ENCODE measurements around the gene BCLAF1.

The BCLAF1 gene

GRCh38 chr6:136303516-136303915 is 13.9 kb upstream of the BCLAF1 start:
- no peak for TF ChIP-seq ZBTB7A (IDR thresholded peaks at IDR 0.05; ENCODE audit: low read depth)

- no peak for TF ChIP-seq TEAD4 (IDR thresholded peaks at IDR 0.05)
- TF ChIP-seq MAX (IDR thresholded peaks at IDR 0.05) = no peak
- no peak for TF ChIP-seq CREB1 (IDR thresholded peaks at IDR 0.05; ENCODE audit: low read depth)
- TF ChIP-seq FOXM1 (IDR thresholded peaks at IDR 0.05; ENCODE audit: borderline replicate concordance, low read depth) = no peak
- no peak for TF ChIP-seq ZBTB7A (IDR thresholded peaks at IDR 0.05; ENCODE audit: low read depth)
- TF ChIP-seq TAF1 (IDR thresholded peaks at IDR 0.05; ENCODE audit: low read depth) = no peak
- TF ChIP-seq YY1 (IDR thresholded peaks at IDR 0.05; ENCODE audit: low read depth) = no peak
- TF ChIP-seq EGR1 (IDR thresholded peaks at IDR 0.05) = no peak
- TF ChIP-seq RAD21 (IDR thresholded peaks at IDR 0.05; ENCODE audit: low read depth) = no peak
- no peak for TF ChIP-seq NFIC (IDR thresholded peaks at IDR 0.05)
- TF ChIP-seq EP300 (IDR thresholded peaks at IDR 0.05; ENCODE audit: borderline replicate concordance) = no peak
- TF ChIP-seq TCF12 (IDR thresholded peaks at IDR 0.05; ENCODE audit: low read depth) = no peak
- TF ChIP-seq USF1 (IDR thresholded peaks at IDR 0.05) = no peak
Observed at GRCh38 chr6:136294621-136295020, 5.0 kb upstream of the BCLAF1 start.

GRCh38 chr6:136290410-136291010 is 864 bp upstream of the BCLAF1 start:
- TF ChIP-seq TAF1 (IDR thresholded peaks at IDR 0.05; ENCODE audit: low read depth) = no peak
- no peak for TF ChIP-seq CREB1 (IDR thresholded peaks at IDR 0.05; ENCODE audit: low read depth)
- no peak for TF ChIP-seq YY1 (IDR thresholded peaks at IDR 0.05; ENCODE audit: low read depth)
- TF ChIP-seq FOXM1 (IDR thresholded peaks at IDR 0.05; ENCODE audit: borderline replicate concordance, low read depth) = no peak
- no peak for TF ChIP-seq EP300 (IDR thresholded peaks at IDR 0.05; ENCODE audit: borderline replicate concordance)
- peak; percentile 29; the same call in 1 of the 2 replicates for TF ChIP-seq MAX (IDR thresholded peaks at IDR 0.05)
- TF ChIP-seq REST (IDR thresholded peaks at IDR 0.05; ENCODE audit: low read depth) = no peak
- no peak for TF ChIP-seq ZBTB7A (IDR thresholded peaks at IDR 0.05; ENCODE audit: low read depth)
- TF ChIP-seq EGR1 (IDR thresholded peaks at IDR 0.05) = no peak
- TF ChIP-seq NFIC (IDR thresholded peaks at IDR 0.05) = 0 out of 2 replicates have a peak, but pooled peaks have one; percentile 24
- no peak for TF ChIP-seq TCF12 (IDR thresholded peaks at IDR 0.05; ENCODE audit: low read depth)
- no peak for TF ChIP-seq RAD21 (IDR thresholded peaks at IDR 0.05; ENCODE audit: low read depth)

GRCh38 chr6:136289327-136289578 is 393 bp downstream of the BCLAF1 start:
- TF ChIP-seq CEBPB (IDR thresholded peaks at IDR 0.05) (peak; percentile 2; the same call in 1 of the 2 replicates), RAD21 (IDR thresholded peaks at IDR 0.05; ENCODE audit: low read depth) (no peak)

GRCh38 chr6:136288566-136289326 is 900 bp downstream of the BCLAF1 start:
- TF ChIP-seq YY1 (IDR thresholded peaks at IDR 0.05; ENCODE audit: low read depth) (peak; percentile 54; the same call in 1 of the 2 replicates), FOXM1 (IDR thresholded peaks at IDR 0.05; ENCODE audit: borderline replicate concordance, low read depth) (no peak)

- TF ChIP-seq RAD21 (IDR thresholded peaks at IDR 0.05; ENCODE audit: low read depth) (no peak), NFIC (IDR thresholded peaks at IDR 0.05) (no peak), USF1 (IDR thresholded peaks at IDR 0.05) (no peak), FOXM1 (IDR thresholded peaks at IDR 0.05; ENCODE audit: borderline replicate concordance, low read depth) (no peak), CREB1 (IDR thresholded peaks at IDR 0.05; ENCODE audit: low read depth) (no peak)
Observed at GRCh38 chr6:136284909-136285308, 4.7 kb downstream of the BCLAF1 start.

GRCh38 chr6:136282906-136283305 is 6.7 kb downstream of the BCLAF1 start:
- TF ChIP-seq ZBTB7A (IDR thresholded peaks at IDR 0.05; ENCODE audit: low read depth) = no peak
- TF ChIP-seq EGR1 (IDR thresholded peaks at IDR 0.05) = no peak
- TF ChIP-seq TAF1 (IDR thresholded peaks at IDR 0.05; ENCODE audit: low read depth) = no peak
- TF ChIP-seq TCF12 (IDR thresholded peaks at IDR 0.05; ENCODE audit: low read depth) = no peak
- TF ChIP-seq MAX (IDR thresholded peaks at IDR 0.05) = no peak
- no peak for TF ChIP-seq TEAD4 (IDR thresholded peaks at IDR 0.05)
- TF ChIP-seq YY1 (IDR thresholded peaks at IDR 0.05; ENCODE audit: low read depth) = no peak
- no peak for TF ChIP-seq REST (IDR thresholded peaks at IDR 0.05; ENCODE audit: low read depth)
- TF ChIP-seq EP300 (IDR thresholded peaks at IDR 0.05; ENCODE audit: borderline replicate concordance) = no peak
- no peak for TF ChIP-seq CEBPB (IDR thresholded peaks at IDR 0.05)
- TF ChIP-seq USF1 (IDR thresholded peaks at IDR 0.05) = no peak
- no peak for TF ChIP-seq FOXM1 (IDR thresholded peaks at IDR 0.05; ENCODE audit: borderline replicate concordance, low read depth)
- no peak for TF ChIP-seq NFIC (IDR thresholded peaks at IDR 0.05)
- TF ChIP-seq CREB1 (IDR thresholded peaks at IDR 0.05; ENCODE audit: low read depth) = no peak
- no peak for TF ChIP-seq RAD21 (IDR thresholded peaks at IDR 0.05; ENCODE audit: low read depth)
